IPS DF 4.7 (cell line): ENCODE data around the gene RIT1.
"Not testable (repeated sequence)": the region's sequence is repeated elsewhere in the genome, so short reads cannot be mapped to it uniquely, and the experiment has no call there.

Experiments used
- DNase-seq: peaks from one replicate; pipeline ENCODE4 v3.0.0-alpha.2; 2013; ENCODE audit warnings: low spot score; ENCODE audit errors: extremely low read depth

The RIT1 gene

GRCh38 chr1:155895617-155896016, 15.5 kb downstream of the RIT1 start:
- DNase-seq = not testable (repeated sequence)

GRCh38 chr1:155893389-155894142, 17.6 kb downstream of the RIT1 start:
- no peak for DNase-seq

DNA sequence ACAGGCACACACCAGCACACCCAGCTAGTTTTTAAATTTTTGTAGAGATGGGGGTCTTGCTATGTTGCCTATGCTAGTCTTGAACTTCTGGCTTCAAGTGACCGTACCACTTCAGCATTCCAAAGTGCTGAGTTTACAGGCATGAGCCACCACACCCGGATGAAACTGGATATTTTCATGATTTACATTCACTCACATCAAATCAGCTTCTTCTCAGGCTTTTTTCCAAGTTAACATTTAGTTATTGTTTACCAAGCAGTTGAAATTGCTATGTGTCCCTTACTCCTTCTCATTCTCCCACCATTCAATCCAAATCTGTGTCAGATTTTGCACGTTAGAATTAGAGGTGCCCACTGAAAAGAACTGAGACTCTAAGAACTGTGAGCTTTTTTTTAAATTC, 18.4 kb downstream of the RIT1 start:
- DNase-seq = no peak

- DNase-seq = no peak
Measured at GRCh38 chr1:155890251-155890650, 20.9 kb downstream of the RIT1 start.

- no peak for DNase-seq
Measured at GRCh38 chr1:155889566-155889965, 21.6 kb downstream of the RIT1 start.

DNA sequence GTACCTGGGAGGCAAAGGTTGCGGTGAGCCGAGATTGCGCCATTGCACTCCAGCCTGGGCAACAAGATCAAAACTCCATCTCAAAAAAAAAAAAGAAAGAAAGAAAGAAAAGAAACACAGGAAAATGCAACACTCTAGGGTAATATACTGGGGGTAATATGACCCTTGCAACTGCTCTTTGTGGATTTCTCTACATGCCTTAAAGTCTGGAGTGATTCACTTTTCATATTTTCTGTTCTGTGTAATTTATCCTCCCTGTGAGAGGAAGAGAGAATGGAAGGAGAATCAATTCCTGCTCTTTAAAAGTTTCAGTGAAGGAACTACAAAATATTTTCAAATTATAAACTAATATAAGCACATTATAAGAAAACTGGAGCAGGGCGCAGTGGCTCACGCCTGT, 22.7 kb downstream of the RIT1 start:
- DNase-seq = no peak

- DNase-seq = no peak
Measured at GRCh38 chr1:155884982-155885381, 26.2 kb downstream of the RIT1 start.

DNA sequence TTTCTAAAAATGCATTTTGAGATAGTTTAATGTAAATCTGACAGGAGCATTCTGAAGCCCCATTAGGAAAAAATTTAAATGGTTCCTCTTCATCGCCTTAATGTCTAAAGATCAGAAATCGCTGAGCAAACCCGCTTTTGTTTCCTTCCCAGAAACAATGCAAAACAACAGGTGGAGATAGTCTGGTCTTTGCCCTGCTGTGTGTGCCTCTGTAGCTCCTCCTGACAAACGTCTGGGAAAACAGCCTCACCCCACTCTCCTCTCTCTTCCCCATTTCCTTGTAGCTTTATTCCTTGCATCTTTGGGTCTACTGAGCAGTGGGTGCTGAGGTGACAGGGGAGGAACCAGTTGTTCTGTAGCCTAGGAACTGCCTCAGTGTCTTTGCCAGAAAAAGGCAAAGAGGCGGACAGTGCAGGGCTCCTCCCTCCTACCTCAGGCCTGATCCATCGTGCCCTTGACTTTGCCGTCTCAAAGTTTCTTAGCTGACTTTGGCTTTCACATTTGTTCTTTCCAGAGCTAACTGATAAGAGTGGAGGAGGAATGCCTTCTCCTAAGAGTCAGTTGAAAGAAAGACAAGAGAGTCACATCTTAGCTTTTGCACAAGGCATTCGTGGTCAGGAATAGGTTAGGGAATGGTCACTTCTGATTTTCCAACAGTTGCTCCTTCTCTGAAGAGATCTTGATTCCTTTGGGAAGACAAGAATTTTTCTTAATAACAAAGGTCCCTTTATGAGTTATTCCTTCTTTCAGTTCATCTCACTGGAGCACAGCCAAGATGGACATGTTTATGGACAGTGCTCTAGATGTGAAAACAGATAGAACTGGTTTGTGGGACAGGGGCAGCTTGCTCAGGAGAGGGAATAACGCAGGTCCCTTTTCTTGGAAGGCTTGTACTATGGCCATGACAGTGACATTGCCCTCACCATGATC, 26.9 kb downstream of the RIT1 start:
- DNase-seq = no peak

GRCh38 chr1:155882766-155883165, 28.4 kb downstream of the RIT1 start:
- DNase-seq = no peak

GRCh38 chr1:155882235-155882634, 28.9 kb downstream of the RIT1 start:
- DNase-seq = no peak

DNA sequence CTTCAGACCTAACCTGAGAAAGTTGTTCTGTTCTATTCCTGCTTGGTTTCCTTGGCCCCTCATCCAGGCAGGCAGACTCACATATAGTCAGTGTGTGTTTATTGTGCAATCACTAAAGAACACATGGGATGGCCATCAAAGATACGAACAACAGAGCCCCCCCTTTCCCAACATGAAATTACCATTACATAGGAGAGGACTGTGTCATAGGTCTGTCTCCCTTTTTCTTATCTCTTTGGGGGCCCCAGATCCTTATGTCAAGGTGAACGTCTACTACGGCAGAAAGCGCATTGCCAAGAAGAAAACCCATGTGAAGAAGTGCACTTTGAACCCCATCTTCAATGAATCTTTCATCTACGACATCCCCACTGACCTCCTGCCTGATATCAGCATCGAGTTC, 30.2 kb downstream of the RIT1 start:
- DNase-seq = no peak

GRCh38 chr1:155880251-155880650, 30.9 kb downstream of the RIT1 start:
- no peak for DNase-seq

DNA sequence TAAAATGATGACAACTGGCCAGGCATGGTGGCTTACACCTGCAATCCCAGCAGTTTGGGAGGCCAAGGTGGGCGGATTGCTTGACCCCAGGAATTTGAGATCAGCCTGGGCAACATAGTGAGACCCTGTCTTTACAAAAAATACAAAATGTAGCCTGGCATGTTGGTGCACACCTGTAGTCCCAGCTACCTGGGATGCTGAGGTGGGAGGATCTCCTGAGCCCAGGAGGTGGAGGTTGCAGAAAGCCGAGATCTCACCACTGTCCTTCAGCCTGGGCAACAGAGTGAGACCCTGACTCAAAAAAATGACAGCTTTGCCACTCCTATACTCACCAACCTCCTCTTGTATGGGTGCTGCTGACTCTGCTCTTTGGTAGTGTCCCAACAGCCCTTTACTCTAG, 33.2 kb downstream of the RIT1 start:
- no peak for DNase-seq

- DNase-seq = no peak
Measured at GRCh38 chr1:155873860-155874259, 37.3 kb downstream of the RIT1 start.

- DNase-seq = no peak
Measured at GRCh38 chr1:155872527-155872926, 38.6 kb downstream of the RIT1 start.

- DNase-seq = no peak
Measured at GRCh38 chr1:155871390-155871789, 39.8 kb downstream of the RIT1 start.

DNA sequence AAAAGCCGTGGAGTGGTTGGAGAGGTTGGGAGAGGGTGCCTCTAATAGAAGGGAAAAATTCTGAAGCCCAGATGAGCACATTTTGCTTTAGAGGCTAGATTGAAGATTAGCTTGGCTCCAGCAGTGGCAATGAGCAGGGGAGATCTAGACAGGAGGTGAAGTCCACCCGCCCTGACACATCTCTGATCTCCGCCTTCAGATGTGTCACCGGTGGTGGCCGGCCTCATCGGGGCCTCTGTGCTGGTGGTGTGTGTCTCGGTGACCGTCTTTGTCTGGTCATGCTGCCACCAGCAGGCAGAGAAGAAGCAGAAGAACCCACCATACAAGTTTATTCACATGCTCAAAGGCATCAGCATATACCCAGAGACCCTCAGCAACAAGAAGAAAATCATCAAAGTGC, 43.4 kb downstream of the RIT1 start:
- no peak for DNase-seq

- no peak for DNase-seq
Measured at GRCh38 chr1:155864393-155864792, 46.8 kb downstream of the RIT1 start.

- no peak for DNase-seq
Measured at GRCh38 chr1:155861896-155862295, 49.3 kb downstream of the RIT1 start.

DNA sequence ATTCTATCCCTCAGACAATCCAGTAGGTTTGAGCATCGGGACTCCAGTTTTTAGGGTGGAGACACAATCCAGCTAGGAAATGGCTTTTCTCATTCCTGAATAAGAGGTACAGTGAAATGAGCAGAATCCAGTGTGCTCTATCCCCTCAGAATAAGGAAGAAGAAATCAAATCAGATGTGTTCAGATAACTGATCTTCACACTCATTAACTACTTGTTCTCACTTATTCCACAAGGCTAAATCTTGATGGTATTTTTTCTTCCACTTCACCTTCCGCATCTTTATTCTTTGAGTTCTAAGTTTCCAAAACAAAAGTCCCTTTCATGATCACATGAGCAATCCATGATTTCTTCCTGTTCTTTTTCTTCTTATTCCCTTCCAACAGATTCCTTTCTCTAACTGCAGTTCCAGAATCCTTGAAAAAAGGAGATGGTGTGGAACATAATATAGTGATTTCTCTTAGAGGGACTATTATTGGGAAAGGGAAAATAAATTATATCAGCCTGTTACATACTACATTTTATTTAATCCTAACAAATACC, 50.1 kb downstream of the RIT1 start:
- no peak for DNase-seq

- no peak for DNase-seq
Measured at GRCh38 chr1:155859881-155860871, 51.0 kb downstream of the RIT1 start.
